ENCODE measurements around the gene VPS13D.
A peak's percentile ranks its signal among the peaks of the same experiment; 100 is the strongest.

Gene VPS13D, protein sequence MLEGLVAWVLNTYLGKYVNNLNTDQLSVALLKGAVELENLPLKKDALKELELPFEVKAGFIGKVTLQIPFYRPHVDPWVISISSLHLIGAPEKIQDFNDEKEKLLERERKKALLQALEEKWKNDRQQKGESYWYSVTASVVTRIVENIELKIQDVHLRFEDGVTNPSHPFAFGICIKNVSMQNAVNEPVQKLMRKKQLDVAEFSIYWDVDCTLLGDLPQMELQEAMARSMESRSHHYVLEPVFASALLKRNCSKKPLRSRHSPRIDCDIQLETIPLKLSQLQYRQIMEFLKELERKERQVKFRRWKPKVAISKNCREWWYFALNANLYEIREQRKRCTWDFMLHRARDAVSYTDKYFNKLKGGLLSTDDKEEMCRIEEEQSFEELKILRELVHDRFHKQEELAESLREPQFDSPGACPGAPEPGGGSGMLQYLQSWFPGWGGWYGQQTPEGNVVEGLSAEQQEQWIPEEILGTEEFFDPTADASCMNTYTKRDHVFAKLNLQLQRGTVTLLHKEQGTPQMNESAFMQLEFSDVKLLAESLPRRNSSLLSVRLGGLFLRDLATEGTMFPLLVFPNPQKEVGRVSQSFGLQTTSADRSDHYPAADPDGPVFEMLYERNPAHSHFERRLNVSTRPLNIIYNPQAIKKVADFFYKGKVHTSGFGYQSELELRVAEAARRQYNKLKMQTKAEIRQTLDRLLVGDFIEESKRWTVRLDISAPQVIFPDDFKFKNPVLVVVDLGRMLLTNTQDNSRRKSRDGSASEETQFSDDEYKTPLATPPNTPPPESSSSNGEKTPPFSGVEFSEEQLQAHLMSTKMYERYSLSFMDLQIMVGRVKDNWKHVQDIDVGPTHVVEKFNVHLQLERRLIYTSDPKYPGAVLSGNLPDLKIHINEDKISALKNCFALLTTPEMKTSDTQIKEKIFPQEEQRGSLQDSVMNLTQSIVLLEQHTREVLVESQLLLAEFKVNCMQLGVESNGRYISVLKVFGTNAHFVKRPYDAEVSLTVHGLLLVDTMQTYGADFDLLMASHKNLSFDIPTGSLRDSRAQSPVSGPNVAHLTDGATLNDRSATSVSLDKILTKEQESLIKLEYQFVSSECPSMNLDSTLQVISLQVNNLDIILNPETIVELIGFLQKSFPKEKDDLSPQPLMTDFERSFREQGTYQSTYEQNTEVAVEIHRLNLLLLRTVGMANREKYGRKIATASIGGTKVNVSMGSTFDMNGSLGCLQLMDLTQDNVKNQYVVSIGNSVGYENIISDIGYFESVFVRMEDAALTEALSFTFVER (N-terminal part only)

DNA sequence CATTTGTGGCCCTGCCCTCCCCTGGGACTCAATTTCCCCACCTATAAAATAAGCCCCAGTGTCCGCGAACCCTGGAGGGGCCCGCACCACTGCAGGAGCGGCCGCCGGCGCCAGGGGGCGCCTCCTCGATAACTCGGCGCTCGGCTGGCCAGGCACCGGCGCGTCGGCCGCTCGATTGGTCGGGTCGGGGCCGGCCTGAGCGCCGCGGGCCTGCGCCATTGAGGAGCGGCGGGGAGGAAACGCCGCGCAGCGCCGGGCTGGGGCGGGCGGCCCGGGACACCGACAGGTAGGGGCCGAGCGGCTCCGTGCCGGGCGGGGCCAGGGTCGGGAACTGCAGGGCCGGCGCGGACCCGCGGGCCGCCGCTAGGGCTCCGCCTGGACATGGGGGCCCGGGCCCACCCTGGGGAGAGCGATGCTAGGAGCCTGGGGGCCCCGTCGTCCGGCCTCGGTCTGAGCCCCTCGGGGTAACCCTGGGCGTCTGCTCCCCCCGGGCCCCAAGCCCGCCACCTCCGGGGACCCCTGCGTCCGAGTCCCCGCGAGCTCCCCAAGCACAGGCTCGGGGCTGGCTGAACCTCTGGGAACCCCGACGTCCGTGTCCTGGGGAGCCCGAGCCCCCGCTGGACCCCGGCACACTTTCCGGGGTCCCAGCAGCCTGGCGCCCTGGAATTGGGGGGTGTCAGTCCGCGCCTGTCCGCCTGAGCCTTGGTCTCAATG is at the start of gene VPS13D:
Gene VPS13D, plus strand, starts transcription at position 196 of the 714 bp plus-strand sequence. CDS start 4,237 bp downstream, outside the sequence.
- peak; percentile 86 for DNase-seq (ENCODE audit: low spot score)

DNA sequence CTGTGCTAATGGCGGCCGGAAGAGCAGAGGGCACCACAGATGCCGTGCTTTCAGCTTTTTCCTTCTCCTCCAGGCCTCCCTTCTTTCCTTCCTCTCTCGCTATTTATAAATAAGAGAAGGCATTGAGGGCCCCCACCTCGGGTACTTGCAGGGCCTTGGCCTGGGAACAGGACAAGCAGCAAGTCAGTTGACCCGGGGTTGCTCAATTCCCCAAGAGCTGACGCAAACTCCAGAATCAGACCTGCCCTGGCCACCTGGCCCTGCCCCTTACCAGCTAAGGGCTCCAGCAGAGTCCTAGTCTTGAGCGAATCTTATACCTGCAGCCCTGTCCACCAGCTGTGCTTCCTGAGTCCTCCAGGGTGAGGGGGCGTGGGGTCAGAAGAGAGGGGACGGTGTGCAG is 49.5 kb upstream of the VPS13D start:
- no peak for DNase-seq (ENCODE audit: low spot score)

DNA sequence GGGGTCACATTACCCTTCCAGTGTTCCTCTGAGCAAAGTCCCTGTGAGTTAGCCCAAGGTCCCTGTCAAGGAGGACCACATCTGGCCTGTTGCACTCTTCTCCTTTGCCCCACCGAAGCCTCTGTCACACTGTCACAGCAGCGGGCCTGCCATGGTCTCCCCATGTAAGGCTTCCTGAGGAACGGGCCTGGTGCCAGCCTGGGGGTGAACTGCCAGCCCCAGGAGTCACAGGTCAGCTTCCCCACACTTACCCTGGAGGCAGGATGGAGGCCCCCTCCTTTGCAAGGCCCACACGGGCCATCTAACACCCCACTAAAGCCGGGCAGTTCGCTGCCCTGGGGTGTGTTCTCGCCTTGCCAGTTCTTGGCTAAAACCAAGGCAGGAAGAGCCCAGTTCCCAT is 48.9 kb upstream of the VPS13D start:
- DNase-seq (ENCODE audit: low spot score), result no peak

DNA sequence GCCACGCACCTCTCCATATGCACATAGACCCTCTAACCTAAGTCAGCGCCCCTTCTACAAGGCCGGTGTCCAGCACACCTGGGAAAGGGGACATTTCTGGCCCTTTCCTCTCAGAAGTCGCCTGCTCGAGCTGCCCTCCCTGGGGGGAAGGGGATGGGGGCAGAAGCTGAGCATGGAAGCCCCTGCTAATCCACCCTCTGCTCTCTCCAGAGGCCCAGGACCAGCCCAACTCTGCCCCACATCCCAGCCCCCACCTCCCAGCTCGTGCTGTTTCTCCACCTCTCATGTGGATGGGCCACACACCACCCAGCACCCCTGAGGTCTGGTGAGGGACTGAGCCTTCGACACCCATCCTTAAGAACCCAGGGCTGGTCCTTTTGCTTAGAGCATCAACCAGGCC is 48.3 kb upstream of the VPS13D start:
- DNase-seq (ENCODE audit: low spot score), result no peak

DNA sequence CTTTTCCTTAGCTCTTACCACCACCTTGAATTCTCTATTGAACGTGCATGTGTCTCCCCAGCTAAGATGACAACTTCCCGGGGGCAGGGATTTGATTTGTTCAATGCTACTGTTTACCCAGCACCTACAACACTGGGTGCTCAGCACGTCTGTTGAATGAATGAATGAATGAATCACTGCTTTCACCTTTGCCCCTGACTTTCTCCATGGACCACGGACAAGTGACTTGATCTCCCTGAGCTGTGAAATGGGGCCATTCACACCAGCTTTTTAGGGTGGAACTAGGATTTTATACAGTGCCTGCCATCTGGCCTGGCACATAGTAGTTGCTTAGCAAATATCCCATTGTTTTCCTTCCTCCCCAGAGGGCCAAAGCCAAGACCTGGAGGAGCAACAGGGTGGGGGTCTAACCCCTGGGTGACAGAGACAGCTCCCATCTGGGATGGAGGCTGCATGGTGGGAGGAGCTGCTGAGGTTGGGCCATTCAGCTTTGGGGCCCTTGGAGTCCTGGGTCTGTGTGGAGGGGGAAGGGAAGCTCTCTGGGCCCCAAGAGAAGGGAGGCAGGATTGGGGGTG is 47.3 kb upstream of the VPS13D start:
- DNase-seq (ENCODE audit: low spot score), result no peak

DNA sequence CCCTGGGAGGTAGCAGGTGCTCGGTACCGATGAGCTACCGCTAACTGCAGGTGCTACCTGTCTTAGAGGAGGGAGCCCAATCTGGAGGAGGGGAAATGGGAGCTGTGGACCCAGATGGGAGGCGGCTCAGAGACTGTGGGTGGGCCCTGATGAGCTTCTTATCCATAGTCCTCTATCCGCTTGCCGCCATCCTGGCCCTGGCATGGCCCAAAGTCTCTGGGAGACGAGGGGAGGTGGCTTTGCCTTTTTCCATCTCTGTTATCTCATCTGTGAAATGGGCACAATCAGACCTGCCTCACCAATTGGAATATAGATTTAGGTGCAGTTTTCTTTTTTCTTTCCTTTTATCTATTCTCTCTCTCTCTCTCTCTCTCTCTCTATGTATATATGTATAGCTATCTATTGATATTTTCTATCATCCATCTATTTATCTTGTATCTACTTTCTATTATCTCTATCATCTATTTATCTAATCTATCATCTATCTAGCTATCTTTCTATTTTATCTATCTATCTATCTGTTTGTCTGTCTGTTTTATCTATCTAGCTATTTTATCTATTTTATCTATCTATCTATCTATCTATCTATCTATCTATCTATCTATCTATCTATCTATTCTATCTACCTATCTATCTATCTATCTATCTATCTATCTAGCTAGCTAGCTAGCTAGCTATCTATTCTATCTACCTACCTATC is 46.6 kb upstream of the VPS13D start:
- DNase-seq (ENCODE audit: low spot score), result no peak

DNA sequence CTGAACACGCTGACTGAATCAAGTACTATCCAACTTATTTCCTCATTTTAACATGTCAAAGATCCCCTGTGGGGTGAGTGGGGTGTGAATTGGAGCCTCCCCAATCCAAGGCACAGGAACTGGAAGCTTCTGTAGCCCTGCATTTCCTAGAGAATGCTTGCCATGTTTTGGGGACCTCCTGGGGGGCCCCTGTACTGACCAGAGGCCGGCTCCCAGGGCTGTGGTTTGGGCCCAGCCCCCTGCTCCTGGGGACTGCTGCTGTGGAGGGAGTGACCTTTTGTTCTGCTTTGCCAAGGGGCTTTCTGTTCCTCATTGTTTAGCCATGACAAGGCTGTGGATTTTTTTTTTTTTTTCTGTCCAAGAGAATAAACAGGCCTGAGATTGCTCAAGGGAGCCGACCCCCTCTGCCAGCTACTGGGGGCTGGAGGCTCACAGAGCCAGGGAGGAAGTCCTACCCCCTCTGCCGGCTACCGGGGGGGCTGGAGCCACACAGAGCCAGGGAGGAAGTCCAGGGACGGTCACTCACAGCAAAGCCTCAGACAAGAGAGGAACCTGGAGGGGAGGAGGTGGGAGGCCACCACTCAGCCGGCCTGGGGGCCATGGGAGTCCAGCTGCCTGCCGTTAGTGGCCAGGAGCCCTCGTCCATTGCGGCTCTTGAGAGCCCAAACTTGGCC is 45.7 kb upstream of the VPS13D start:
- DNase-seq (ENCODE audit: low spot score), result no peak

DNA sequence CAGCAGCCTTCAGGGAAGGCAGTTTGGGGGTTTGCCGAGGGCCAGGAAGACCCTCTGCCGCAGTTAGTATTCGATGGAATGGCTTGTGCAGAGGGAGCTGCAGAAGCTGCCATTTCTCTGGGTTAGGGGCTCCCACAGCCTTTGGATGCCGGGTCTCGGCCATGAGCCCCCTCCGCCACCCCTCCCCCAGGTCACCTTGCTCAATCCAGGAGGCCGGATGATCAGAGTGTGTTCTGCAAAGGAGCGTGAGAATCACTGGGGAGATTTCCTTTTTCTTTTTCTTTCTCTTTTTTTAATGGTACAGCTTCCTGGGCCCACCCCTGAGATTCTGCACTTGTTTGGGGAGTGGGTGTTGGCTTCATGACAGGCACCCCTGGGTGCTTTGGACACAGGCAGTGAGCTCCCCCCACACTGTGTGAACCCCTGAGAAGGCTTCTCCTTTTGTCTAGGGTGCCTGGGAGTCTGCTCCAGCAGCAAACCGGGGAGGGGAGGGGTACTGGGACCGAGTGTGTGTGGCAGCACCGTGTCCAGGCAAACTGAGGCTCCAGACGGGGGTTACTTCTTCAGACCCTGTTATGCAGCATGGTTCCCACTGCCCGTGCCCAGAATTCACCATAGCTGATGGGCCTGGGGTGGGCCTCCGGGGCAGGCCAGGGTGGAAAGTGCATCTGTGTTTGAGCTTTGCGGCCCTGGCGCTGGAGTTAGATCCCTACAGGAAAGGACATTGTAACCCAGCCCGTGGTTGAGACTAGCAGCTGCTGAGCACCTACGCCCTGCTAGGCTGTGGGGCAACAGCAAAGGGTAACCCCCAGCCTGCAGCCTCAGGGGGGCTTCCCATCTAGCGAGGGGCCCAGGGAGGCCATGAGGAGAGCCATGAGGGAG is 44.6 kb upstream of the VPS13D start:
- no peak for DNase-seq (ENCODE audit: low spot score)

DNA sequence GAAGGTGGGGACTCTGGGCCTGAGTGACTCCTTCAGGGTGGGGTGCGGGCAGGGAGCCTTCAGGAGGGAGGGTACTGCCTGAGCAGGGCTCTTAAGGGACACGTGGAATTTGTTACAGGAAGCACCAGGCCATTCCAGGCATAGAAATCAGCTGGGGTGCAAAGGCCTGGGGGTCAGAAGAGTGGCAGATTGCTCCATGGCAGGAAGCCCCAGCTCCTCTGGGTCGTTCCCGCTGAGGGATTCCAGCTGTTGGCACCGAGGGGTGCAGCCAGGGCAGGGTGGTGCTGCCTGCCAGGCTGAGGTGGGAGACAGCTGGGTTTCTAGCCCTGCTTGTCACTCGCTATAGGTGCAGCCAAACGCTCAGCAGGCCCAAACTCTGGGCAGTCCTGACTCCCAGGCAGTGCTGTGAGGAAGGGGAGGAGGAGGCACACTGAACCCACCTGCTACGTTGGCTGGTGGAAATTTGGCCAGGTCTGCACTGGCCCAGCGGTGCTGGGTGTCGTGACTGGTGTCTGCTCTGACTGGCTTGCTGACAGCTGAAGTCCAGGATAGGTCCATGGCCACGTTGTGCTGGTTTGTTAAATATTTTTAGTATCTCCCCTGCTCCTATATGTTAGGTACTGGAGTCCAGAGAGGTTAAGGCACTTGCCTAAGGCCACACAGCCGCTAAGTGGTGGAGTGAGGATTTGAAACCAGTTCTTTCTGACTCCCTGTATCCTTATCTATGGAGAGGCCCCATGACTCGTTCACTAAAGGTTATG is 43.7 kb upstream of the VPS13D start:
- no peak for DNase-seq (ENCODE audit: low spot score)

DNA sequence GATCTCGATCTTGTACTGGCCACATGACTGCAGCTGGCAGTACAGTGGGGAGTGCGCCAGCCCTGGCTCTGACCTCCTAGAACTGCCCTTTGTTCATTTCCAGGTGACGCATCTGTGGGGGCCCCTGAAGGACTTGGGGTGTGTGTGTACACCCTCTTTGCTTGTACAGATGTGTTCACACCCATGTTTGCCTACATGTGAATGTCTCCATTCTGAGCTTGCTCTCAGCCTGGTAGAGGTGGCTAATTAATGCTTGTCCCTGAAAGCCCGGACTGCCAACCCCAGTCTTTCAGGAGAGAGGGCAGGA is 43.2 kb upstream of the VPS13D start:
- DNase-seq (ENCODE audit: low spot score), result no peak

DNA sequence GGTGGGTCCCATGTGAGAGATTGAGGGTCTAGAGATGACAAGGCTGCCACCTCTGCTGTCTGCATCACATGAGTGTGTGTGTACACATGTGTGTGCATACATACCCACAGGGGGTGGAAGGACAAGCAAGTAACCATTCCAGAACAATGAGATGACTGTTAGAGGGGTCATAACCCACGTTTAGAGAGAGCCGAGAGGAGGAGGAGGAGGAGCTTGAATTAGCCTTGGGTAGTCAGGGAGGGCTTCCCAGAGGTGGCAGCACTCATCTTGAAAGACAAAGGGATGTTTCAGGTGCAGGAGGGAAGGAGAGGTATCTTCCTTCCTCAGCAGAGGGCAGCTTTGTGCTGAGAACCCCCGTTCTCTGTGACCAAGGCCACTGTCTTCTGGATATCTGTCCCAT is 41.7 kb upstream of the VPS13D start:
- no peak for DNase-seq (ENCODE audit: low spot score)

DNA sequence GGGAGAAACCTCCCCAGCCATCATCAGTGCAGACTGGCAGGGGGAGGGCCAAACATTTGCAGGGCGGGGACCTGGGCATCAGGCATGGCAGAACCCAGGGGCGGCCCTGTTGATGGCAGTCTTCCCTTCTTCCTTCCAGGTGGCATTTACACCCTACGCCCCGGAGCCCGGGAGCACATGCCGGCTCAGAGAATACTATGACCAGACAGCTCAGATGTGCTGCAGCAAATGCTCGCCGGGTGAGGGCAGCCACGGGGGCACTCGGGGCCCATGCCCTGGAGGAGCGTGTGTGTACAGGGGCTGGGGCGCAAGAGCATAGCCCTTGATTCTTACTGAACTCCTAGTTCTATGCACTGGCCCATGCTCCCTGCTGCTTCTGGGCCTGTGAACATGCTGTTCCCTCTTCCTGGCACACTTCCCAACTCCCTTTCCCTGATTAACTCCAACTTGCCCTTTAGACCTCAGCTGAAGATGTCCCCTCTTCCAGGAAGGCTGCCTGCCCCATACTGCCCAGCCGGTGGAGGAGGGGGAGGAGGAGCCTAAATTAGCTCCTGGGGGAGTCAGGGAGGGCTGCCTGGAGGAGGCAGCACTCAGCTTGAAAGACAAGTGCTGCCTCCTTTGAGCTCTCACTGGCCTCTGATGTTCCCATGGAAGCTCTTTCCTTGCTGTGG is 41.0 kb upstream of the VPS13D start:
- DNase-seq (ENCODE audit: low spot score), result no peak

DNA sequence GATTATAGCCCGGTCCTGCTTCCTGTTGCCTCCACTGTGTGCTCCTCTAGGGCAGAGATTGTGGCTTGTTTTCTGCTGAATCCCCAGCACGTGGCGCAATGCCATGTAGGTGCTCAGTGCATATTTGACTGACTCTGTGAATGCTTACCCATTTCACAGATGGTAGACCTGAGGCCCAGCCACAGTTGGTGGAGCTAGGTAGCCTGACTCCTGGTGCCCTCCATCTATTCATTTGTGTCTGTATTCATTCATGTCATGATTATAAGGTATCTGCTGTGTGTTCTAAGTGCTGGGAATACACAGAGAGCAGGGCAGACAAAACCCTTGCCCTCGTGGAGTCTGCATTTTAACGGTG is 40.5 kb upstream of the VPS13D start:
- DNase-seq (ENCODE audit: low spot score), result no peak

DNA sequence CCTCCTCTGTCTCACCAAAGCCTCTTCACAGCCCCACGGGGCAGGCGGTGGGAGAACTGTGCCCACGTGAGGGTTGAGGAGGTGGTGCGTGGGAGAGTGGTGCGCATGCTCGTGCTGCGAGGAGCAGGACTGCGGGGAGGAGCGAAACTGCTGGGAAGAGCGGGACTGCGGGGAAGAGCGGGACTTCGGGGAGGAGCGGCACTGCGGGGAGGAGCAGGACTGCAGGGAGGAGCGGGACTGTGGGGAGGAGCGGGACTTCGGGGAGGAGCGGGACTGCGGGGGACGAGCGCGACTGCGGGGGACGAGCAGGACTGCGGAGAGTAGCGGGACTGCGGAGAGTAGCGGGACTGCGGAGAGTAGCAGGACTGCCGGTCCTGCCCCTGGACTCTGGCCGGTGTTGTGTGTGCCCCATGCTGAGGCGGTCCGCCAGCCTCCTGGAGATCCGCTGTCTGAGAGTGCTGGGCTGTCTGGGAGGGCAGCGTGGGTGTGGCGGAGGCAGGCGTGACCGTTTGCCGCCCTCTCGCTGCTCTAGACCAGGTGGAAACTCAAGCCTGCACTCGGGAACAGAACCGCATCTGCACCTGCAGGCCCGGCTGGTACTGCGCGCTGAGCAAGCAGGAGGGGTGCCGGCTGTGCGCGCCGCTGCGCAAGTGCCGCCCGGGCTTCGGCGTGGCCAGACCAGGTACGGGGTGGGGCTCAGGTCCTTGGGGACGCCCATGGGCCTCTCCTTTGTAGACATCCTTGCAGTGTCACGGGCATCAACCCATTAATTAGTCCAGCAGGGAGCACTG is 38.4 kb upstream of the VPS13D start:
- no peak for DNase-seq (ENCODE audit: low spot score)

DNA sequence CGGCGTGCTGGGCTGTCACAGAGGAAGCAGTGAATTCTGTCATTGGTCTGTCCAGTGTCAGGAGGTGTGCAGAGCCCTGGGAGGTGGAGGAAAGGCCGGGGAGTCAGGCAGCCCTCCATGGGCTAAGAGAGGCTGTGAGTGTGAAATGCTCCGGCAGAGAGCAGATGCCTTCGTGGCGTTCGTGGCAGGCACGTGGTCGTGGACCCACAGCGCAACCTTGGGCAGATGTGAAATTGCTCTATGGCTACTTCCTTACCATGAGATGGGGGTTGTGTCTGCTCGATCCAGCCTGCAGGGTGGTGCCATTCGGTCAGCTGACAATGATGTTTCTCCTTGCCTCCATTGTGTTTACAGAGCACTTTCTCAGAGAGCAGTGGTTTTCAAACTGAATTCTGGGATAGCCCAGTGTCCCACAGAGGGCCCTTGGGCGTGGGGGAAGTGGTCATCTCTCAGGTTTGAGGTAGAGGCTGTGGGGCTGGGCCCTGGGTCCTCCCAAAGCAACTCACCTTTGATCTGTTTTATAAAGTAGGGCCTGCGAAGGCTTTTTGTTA is 35.1 kb upstream of the VPS13D start:
- DNase-seq (ENCODE audit: low spot score), result no peak

DNA sequence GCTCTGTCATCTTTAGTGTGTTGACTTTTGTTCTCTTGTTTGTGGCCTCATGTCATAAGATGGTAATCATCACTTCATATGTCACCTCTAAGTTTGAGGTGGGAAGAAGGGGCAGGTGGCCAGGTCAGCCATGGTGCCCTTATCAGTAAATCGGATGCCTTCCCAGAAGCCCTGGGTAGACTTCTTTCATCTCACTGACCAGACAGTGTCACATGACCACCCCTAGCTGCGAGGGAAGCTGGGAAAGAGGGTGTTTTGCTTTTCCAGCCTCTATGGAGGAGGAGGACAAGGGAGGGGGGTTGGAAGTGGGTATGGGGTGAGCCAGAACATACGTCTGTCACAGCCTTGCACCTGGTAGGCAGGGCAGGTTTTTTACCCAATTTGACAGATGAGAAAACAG is 34.4 kb upstream of the VPS13D start:
- no peak for DNase-seq (ENCODE audit: low spot score)

Measured in hematopoietic multipotent progenitor cell treated with erythropoietin and hydrocortisone succinate and interleukin-3 and kit ligand, for 15 days (in vitro differentiated cells).